ENCODE measurements around the gene DPYD.

DNA sequence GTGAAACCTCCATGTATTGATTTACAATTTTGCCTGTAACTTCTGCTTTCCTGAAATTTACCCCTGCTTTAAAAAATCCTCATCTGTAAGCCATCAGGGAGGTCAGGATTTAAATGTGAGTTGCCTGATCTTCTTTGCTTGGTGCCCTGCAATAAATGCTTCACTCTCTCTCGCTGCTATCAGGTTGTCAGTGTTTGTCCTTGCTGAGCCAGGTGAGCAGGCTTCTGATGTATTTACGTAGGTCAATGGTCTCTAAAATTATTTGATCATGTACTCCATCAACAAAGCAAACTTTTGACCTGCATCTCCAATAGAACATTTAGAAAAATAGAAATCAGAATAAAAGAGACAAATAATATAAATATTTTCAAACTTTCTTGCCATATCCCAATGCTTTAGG, 453.4 kb downstream of the DPYD start:
- TF ChIP-seq EZH2 (IDR thresholded peaks at IDR 0.05; ENCODE audit: borderline replicate concordance, low read length) (no peak), CTCF (IDR thresholded peaks at IDR 0.05; ENCODE audit: low read length) (no peak)

Measured in OCI-LY1 (cell line).